Cardiac fibroblast (primary cell): ENCODE data around the gene TBX4.
"Not testable (repeated sequence)": the region's sequence is repeated elsewhere in the genome, so short reads cannot be mapped to it uniquely, and the experiment has no call there.

Source experiments
- DNase-seq, 2 donors: peaks; one replicate each; pipeline versions ENCODE4 v3.0.0 to v3.0.0-alpha.2; 2010; ENCODE audit warnings: low read depth in 2 of 2
- H3K4me3 ChIP-seq, 2 donors: replicated peaks in 1 of 2; 1 replicate in 1 of 2; 2 replicates in 1 of 2; pipeline ENCODE4 v1.5.1; 2011; ENCODE audit warnings: low read depth in 2 of 2, low read length in 2 of 2, mild to moderate bottlenecking in 2 of 2, moderate library complexity in 1 of 2
- CTCF ChIP-seq: IDR thresholded peaks from one replicate; pipeline ENCODE4 v1.5.1; 2011; ENCODE audit warnings: low read depth, mild to moderate bottlenecking, low read length, inconsistent platforms

The TBX4 gene

GRCh38 chr17:61519139-61519538 is 66.9 kb downstream of the TBX4 start:
- TF ChIP-seq CTCF, result no peak
- H3K4me3 ChIP-seq, result no peak overlapping the region
- no peak for DNase-seq

- no peak for TF ChIP-seq CTCF
- H3K4me3 ChIP-seq, result no peak overlapping the region
- no peak for DNase-seq
These were observed 67.7 kb downstream of the TBX4 start for GRCh38 chr17:61519754-61520440.

- no peak for DNase-seq
- no peak overlapping the region for H3K4me3 ChIP-seq
These were observed 68.7 kb downstream of the TBX4 start for GRCh38 chr17:61520897-61521296.

GRCh38 chr17:61522088-61522487 is 69.9 kb downstream of the TBX4 start:
- no peak for TF ChIP-seq CTCF
- no peak overlapping the region for H3K4me3 ChIP-seq
- no peak for DNase-seq

More at GRCh38 chr17:61520897-61521296, 68.7 kb downstream of the TBX4 start:
- TF ChIP-seq CTCF, result no peak

- no peak for TF ChIP-seq CTCF
- H3K4me3 ChIP-seq, result no peak overlapping the region
- no peak for DNase-seq
These were observed 72.1 kb downstream of the TBX4 start for GRCh38 chr17:61524319-61524718.

GRCh38 chr17:61527441-61527840 is 75.2 kb downstream of the TBX4 start:
- not testable (repeated sequence) for H3K4me3 ChIP-seq, DNase-seq

- TF ChIP-seq CTCF, result no peak
- no peak for DNase-seq
- no peak overlapping the region for H3K4me3 ChIP-seq
These were observed 75.9 kb downstream of the TBX4 start for GRCh38 chr17:61528171-61528570.
